GM08714 (cell line): ENCODE data around the gene EFCAB5.
A peak's percentile ranks its signal among the peaks of the same experiment; 100 is the strongest.
"Not testable (repeated sequence)": the region's sequence is repeated elsewhere in the genome, so short reads cannot be mapped to it uniquely, and the experiment has no call there.

Experiments
- H3K4me3 ChIP-seq: fragments of 200-500 bp; sonication (Bioruptor generic); 2 replicates; pipeline ENCODE4 v1.5.1; 2014; ENCODE audit warnings: mild to moderate bottlenecking, low read length, inconsistent platforms
- ZNF274 ChIP-seq: IDR thresholded peaks from 2 replicates; pipeline ENCODE4 v1.6.1; 2012; ENCODE audit warnings: mild to moderate bottlenecking, low read depth, low read length

EFCAB5 gene

DNA sequence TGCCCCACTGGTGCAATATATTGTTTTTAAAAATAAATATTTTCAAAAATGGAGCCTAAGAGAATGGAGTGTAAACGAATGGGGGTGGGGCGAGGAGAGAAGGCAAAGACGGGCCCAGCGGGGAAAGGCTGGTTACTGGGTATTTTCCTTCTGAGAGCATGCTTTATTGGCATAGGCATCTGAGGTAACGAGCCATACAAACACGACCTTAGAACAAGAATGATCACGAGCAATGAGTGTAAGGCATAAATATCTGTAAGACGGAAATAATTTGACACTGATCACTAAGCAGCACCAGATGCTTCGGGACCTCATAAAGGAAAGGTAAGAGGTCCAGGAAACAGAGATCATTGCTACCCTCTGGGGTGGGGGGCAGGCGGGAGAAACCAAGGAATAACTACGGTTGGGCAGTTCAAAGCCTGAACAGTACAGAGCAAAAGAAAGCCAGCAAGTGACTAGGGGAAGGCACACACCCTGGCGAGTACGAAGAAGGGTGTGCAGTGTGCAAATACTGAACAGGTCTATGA, 12.4 kb upstream of the EFCAB5 start:
- TF ChIP-seq ZNF274: no peak
- peak overlapping the region; percentile 96 for H3K4me3 ChIP-seq

DNA sequence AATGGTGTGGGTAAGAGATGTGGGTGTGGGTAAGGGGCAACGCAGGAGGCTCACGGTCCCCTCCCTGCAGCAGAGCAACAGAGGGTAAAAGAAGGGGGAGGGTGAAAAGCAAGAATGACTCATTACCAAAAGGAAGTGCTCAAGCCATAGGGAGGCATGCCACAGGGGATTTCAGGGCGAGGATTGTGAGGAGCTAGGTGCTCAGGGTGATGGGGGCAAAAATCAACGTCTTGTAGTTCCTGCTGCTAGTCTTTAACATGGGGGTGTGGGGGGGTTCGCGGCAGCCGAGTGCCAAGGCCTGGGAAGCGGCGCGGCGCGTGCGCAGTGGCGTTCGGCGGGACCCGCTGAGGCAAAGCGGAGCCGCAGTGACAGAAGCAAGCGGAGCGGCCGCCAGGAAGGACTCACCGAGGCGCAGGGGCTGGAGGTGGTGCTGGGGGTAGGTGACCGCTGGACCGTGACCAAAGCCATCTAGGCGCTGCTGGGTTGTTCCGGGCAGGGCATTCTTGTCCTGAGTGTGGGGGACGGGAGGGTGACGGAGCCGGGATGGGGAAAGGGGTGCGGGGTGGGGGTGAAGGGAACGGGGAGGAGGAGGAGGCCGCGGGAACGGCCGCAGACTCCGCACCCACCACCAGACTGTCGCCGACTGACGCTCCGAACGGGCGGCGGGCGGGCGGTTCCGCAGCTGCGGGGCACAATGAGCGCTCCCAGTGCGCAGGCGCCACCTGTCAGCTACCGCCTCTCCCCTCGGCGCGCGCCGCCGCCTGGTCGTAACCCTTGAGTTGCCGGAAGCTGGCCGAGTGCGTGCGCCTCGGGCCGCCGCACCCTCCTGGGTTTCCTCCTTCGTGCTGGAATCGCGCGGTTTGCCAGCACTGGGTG, 11.7 kb upstream of the EFCAB5 start, which contains the start of gene SSH2:
Gene SSH2 (minus strand): TSS at position 696 of the 876 bp plus-strand sequence. CDS start 228 bp downstream, at position 468.
- peak within 1 kb of the TSS; percentile 96 for H3K4me3 ChIP-seq
- no peak for TF ChIP-seq ZNF274

DNA sequence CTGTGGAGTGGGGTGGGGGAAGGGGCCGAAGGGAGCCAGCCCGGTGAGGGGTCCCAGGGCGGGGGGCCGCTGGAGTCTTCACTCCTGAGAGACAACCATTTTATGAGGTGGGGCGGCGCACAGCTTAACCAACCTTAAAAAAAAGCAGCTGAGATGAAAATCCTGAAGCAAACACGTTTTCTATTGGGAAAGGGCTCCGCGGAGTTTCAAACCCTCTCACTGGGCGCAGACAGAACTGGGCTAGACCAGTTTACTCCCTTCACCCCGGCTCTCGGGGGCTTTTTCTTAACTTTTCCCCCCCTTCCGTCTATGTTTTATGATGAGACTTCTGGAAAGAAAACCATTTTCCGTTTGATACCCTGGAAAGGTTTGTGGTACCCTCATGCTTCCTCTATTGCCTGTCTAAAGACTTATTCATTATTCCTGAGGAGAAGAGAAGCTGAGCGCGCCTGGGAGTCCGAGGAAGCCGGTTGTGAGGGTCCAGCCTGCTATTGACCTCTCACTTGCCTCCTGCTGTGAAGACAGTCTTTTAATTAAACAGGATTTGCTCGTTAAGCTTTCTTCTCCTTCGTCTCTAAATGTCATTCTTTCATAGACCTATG, 10.9 kb upstream of the EFCAB5 start:
- peak overlapping the region; percentile 96 for H3K4me3 ChIP-seq
- no peak for TF ChIP-seq ZNF274

DNA sequence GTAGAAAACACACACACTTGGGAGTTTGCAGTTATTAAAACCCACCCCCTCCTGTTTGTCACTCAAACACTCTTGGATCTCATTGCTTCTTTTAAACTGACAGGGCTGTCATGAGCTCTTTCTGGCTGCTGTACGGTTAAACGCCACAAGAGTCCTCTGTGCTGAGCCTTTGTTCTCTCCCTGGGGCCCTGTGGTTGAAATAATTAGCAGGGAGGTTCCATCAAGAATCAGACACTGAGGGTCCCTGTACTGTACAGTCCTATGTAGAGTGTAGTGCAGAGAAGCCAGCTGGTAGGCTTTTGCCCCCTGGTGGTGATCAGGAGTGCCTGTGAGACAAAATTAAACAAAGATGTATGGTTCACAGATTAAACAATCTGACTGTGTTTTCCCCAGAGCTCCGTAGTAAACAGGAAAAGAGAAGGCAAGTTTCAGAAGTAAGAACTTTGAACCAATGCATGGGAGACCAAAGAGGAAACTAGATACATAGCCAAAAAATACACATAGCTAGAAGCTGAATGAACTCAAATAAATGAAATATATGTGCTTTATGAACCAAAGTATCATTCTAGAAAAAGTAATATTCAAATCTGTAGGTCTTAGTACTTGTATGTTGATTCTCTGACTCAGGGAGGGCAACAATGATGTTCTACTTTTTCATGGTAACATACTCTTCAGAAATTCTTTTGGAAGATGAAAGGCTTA, 10.1 kb upstream of the EFCAB5 start:
- no peak for TF ChIP-seq ZNF274
- H3K4me3 ChIP-seq: peak overlapping the region; percentile 96

DNA sequence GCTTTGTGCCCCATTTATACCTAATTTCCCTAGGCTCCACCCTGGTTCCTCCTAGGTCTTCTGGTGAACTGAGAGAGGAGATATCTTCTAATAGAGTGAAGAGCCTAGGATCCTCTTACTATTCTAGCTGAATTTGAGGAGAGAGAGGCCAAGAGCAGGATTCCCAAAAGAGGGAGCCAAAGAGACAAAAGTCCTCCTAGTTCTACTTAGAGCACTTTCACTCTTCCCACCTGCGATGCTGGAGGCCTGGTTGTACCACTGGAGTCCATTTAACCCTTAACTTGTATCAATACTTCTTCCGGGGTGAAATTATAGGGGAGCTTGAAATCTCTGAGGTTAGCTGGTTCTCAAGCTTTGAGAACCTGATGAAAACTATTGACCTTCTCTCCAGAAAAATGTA, 8.1 kb upstream of the EFCAB5 start:
- no peak for TF ChIP-seq ZNF274
- no peak overlapping the region for H3K4me3 ChIP-seq

DNA sequence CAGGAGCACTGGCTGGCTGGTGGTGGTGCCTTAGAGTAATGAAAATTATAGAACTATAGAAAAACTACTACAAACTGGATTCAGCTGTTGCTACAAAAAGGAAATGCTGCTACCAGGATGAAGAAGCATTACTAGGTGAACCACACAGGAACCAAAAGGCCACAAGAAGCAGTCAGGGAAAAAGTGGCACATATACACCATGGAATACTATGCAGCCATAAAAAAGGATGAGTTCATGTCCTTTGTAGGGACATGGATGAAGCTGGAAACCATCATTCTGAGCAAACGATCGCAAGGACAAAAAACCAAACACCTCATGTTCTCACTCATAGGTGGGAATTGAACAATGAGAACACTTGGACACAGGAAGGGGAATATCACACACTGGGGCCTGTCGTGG, 5.5 kb upstream of the EFCAB5 start:
- H3K4me3 ChIP-seq: not testable (repeated sequence)

DNA sequence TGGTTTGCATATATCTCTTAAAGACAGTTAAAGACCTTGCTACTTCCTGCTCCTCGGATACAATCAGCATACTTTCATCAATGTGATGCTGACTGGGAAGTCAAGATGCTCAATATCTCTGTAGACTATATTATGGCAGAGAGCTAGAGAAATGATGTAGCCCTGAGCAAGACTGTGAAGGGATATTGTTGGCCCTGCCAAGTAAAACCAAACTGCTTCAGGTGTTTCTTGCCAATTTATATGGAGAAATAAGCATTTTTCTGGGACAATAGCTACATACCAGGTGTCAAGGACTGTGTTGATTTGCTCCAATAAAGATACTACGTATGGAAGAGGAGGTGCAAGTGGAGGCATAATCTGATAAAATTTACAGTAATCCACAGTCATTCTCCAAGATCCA, 4.7 kb upstream of the EFCAB5 start:
- no peak for TF ChIP-seq ZNF274

DNA sequence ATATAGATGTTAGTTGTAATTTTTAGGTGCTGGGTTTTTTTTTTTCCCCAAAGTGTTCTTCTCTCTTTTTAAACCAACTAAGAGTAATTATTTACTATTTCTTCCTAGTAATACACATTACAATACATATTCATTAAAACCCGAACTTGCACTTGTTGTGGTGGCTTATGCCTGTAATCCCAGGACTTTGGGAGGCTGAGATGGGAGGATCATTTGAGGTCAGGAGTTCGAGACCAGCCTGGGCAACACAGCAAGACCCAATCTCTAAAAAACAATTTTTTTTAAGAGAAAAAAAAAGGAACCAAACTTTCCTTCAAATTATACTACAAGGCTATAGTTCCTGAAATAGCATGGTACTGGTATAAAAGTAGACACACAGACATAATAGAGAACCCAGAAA, 3.8 kb downstream of the EFCAB5 start:
- no peak for TF ChIP-seq ZNF274
- no peak overlapping the region for H3K4me3 ChIP-seq

More for the DNA sequence above, 4.7 kb upstream of the EFCAB5 start:
- no peak overlapping the region for H3K4me3 ChIP-seq

DNA sequence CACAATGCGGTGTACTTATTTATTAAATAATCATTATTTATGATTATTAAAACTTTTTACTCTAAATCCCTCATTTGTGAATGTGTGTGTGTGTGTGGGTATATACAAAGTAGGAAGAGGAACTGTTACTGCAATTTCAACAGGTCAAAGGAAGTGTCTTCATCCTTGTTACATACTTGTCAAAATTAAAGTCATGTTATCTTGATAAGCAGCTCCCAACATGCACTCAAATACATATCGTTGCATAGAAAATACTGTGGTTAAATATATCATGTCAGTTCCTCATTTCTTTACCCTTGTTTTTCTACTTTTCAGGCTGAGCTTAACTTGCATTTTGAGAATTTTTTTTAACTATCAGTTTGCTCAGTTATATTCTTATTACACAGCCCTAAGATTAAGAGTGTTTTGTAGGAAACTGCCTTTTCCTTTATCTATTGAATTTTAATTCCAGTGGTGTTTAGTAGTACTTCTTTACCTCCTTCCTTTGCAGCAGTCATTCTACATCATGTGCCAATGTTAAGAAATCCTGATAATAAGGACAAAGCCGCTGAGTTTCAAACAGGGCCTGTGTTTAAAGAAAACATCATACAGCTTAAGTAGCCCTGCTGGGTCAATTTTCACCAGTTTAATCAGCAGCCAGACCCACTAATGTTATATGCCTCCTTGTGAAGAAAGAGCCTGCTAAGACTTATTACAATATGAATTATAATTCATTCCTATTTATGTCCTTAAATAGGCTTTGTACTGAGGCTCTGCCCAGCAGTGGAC, 7.2 kb downstream of the EFCAB5 start:
- no peak for TF ChIP-seq ZNF274
- H3K4me3 ChIP-seq: no peak overlapping the region

DNA sequence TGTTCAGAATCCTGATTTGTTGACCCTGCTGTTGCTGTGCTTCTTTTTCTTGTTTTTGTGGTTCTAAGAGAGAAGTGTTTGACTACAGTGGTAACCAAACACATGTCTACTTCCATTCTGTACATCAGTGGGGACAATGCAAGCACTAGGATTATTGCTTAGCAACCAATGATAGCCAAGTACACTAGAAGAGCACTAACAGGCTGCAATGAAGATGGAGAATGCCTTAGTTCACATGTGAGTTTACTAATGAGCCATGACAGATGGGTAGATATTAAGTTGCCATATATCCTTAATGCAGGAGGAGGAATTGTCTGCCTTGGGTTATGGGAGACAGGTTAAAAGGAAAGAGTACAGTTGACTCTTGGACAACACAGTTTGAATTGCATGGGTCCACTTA, 8.3 kb downstream of the EFCAB5 start:
- no peak overlapping the region for H3K4me3 ChIP-seq
- TF ChIP-seq ZNF274: no peak

DNA sequence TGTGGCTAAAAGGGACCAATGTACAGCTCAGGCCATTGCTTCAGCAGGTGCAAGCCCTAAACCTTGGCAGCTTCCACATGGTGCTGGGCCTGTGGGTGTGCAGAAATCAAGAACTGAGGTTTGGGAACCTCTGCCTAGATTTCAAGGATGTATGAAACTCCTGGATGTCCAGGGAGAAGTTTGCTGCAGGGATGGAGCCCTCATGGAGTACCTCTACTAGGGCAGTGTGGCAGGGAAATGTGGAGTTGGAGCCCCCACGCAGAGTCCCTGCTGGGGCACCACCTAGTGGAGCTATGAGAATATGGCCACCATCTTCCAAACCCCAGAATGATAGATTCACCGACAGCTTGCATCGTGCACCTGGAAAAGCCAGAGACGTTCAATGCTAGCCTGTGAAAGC, 13.0 kb downstream of the EFCAB5 start:
- TF ChIP-seq ZNF274: no peak
- H3K4me3 ChIP-seq: no peak overlapping the region

DNA sequence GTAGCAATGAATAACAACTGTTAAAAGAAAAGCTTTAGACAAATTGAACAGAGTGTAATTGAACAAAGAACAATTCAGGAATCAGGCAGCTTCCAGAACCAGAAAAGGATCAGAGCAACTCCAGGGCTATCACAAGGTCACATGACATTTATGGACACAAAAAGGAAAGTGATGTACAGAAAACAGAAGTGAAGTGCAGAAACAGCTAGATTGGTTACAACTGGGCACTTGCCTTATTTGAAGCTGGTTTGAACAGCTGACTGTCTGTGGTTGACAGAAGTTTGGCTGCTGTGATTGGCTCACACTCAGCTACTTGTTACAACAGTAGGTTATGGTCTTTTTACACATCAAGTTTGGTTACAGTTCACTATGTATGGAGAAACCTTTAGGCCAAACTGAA, 14.8 kb downstream of the EFCAB5 start:
- no peak overlapping the region for H3K4me3 ChIP-seq
- TF ChIP-seq ZNF274: no peak

DNA sequence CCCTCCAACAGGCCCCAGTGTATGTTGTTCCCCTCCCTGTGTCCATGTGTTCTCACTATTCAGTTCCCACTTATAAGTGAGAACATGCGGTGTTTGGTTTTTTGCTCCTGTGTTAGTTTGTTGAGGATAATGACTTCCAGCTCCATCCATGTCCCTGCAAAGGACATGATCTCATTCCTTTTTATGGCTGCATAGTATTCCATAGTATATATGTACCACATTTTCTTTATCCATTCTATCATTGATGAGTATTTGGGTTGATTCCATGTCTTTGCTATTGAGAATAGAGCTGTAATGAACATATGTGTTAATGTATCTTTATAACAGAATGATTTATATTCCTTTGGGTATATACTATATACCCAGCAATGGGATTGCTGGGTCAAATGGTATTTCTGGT, 16.1 kb downstream of the EFCAB5 start:
- H3K4me3 ChIP-seq: not testable (repeated sequence)
